ENCODE data around the gene QKI.

Gene QKI

DNA sequence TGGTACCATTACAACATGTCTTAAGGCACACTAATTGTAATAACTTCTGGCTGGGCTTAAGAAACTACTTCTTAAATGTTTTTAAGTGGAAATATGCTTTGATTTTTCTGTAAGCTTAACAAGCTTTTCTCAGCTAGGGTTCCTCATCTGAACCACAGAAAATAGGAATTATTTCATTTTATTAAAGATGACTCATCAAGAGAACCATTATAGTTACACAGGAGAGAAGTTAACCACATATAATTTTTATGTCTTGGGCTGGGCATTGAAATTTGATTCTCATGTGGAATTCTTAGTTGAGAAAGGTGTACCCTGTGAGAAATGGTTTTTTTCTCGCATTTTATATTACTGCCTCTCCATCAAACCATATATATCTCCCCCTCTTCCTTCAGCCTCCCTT lies 75.1 kb downstream of the QKI start:
- TF ChIP-seq, protein P1, sequence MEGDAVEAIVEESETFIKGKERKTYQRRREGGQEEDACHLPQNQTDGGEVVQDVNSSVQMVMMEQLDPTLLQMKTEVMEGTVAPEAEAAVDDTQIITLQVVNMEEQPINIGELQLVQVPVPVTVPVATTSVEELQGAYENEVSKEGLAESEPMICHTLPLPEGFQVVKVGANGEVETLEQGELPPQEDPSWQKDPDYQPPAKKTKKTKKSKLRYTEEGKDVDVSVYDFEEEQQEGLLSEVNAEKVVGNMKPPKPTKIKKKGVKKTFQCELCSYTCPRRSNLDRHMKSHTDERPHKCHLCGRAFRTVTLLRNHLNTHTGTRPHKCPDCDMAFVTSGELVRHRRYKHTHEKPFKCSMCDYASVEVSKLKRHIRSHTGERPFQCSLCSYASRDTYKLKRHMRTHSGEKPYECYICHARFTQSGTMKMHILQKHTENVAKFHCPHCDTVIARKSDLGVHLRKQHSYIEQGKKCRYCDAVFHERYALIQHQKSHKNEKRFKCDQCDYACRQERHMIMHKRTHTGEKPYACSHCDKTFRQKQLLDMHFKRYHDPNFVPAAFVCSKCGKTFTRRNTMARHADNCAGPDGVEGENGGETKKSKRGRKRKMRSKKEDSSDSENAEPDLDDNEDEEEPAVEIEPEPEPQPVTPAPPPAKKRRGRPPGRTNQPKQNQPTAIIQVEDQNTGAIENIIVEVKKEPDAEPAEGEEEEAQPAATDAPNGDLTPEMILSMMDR (IDR thresholded peaks at IDR 0.05; ENCODE audit: low read depth, low read length) = no peak
- no peak overlapping the region for H3K4me3 ChIP-seq (replicated peaks in 1 of 2; ENCODE audit: low read depth in 2 of 2, low read length in 2 of 2)
- peak in 1 of 2 donors; percentile 19 for DNase-seq (ENCODE audit: low read depth in 2 of 2)

DNA sequence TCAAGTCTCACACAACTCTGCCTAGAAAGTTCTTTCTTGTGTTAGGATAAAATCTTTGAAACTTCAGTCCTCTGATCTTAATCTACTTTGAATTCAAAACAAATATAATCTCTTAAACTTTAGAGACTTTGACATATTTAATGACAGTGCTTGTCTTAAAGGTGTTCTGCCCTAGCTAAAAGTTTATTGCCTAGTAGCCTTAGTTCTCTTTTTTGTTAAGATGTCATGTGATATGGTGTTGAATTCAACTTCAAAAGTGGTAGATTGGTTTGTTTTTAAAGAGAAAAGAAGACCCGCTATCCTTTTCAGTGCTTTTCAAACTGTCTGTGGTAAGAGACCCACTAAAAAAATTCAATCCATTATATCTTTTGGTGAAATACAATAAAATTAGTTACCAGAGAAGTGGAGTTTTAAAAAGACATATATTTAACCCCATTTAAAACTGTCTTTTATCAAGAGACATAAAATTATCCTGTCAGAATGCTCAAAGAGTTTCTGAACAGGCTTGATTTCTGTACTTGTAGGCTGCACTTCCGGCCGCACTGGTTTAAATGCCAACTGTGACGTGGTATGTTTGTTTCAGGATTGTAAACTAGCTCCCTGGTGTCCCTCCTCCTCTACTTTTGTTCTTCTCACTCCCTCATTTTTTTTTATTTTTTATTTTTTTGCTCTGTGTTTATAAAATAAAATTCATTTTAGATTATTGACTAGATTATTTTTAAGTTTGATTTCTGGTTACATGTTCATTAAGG lies 76.5 kb downstream of the QKI start:
- TF ChIP-seq, protein P1 (IDR thresholded peaks at IDR 0.05; ENCODE audit: low read depth, low read length) = no peak
- DNase-seq (ENCODE audit: low read depth in 2 of 2) = peak; percentile 74 to 81
- H3K4me3 ChIP-seq (replicated peaks in 1 of 2; ENCODE audit: low read depth in 2 of 2, low read length in 2 of 2) = no peak overlapping the region

DNA sequence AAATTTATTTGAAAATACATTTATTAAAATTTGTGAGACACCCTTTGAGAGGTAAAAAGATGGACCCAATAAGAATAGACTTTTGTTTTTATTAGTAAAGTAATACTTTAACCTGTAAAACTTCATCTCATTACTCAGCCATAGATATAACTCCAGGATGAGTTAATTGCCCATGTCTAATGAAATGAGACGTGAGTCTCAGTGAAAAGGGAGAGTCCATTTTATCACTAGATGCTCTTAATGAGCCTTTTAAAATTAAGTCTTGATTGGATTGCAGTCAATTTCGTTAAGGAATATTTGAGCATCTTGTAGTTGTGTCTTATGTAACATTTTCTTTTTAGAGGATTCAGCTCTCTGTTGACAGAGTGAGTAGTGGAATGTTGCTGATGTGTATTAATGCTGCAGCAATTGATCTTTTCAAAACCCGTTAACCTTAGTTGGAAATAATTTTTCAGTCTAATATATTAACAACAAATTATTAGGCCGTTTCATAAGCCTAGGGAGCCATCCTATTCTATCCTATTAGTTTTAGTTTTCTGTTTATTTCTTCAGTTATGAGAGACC lies 77.3 kb downstream of the QKI start:
- TF ChIP-seq, protein P1 (IDR thresholded peaks at IDR 0.05; ENCODE audit: low read depth, low read length) = no peak
- DNase-seq (ENCODE audit: low read depth in 2 of 2) = no peak
- no peak overlapping the region for H3K4me3 ChIP-seq (replicated peaks in 1 of 2; ENCODE audit: low read depth in 2 of 2, low read length in 2 of 2)

DNA sequence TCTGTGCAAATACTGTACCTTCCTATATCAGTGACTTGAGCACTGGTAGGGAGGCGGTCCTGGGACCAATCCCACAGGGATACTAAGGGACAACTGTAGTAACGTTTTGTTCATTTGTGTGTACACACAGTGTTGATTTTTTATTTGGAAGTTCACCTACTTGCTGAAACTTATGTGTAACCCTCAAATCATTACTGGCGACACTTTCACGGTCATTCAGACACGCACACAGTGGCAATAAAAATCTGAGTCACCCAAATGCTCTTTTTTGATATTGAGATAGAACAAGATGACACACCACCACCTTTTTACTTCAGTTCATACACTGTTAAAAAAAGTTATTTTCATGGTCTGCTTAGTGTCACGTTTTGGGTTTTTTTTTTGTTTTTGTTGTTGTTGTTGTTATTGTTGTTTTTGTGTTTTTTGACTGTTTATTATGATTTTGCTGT lies 79.8 kb downstream of the QKI start:
- H3K4me3 ChIP-seq (replicated peaks in 1 of 2; ENCODE audit: low read depth in 2 of 2, low read length in 2 of 2) = no peak overlapping the region
- TF ChIP-seq, protein P1 (IDR thresholded peaks at IDR 0.05; ENCODE audit: low read depth, low read length) = no peak
- DNase-seq (ENCODE audit: low read depth in 2 of 2) = no peak

DNA sequence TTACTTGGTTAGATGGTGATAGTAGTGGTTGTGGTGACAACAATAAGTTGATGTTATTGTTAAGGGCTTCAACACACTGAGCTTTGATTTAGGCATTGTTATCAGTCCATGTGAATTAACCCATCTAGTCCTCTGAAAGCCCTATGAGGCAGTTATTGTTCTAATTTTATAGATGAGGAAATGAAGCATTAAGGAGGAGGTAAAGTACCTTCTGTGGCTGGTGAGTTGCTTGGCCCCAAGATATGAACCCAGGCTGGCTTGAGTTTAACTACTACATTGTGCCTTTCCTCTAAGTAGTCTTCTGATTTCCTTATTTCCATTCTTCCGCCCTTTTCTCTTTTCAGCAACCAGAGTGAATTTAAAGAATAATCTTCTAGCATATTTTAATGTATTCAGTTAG lies 81.7 kb downstream of the QKI start:
- H3K4me3 ChIP-seq (replicated peaks in 1 of 2; ENCODE audit: low read depth in 2 of 2, low read length in 2 of 2) = no peak overlapping the region
- no peak for DNase-seq (ENCODE audit: low read depth in 2 of 2)
- TF ChIP-seq, protein P1 (IDR thresholded peaks at IDR 0.05; ENCODE audit: low read depth, low read length) = no peak

DNA sequence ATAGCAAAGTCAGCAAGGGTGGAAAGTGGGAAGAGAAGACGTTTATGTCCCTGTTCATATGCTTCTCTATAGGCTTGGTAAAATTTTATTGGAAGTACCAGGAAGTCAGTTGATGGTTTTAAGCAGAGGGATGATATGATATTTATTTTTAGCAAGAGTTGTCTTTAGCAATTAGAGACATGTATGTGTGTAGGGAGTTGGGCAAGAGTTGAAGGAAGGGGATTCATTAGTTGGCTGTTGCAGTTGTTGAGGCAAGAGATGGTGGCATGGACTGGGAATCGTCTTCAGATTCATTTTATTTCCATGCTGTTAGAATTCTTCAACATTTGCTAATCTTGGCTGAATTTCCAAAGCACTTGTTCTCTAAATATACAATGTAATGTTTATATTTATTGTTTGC lies 85.6 kb downstream of the QKI start:
- no peak overlapping the region for H3K4me3 ChIP-seq (replicated peaks in 1 of 2; ENCODE audit: low read depth in 2 of 2, low read length in 2 of 2)
- no peak for DNase-seq (ENCODE audit: low read depth in 2 of 2)
- TF ChIP-seq, protein P1 (IDR thresholded peaks at IDR 0.05; ENCODE audit: low read depth, low read length) = no peak

Data from cardiac fibroblast (primary cell).